HG03097 (cell line): Measurements from ENCODE around the gene CNNM3.

ENCODE experiments used
- ATAC-seq: cut with Tn5 transposase; IDR thresholded peaks from one replicate; pipeline ENCODE4 v1.9.1; 2021; ENCODE audit not compliant: unreplicated experiment, low FRiP score

The CNNM3 gene

GRCh38 chr2:96816836-96817702 lies 1.0 kb downstream of the CNNM3 start:
- peak; percentile 30 for ATAC-seq

DNA sequence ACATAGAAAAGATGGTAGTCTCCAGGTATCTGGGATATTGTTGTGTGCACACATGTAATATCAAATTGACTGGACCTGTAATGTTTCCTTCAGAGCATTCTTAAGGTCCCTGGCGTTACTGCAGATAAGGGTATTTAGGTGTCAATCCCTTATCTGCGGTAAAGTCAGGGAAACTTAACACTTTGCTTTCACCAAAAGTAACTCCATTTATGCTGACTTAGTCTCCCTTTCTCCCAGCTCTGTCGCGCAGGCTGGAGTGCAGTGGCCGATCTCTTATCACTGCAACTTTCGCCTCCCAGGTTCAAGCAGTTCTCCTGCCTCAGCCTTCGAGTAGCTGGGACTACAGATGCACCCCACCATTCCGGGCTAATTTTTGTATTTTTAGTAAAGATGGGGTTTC lies 1.8 kb downstream of the CNNM3 start:
- ATAC-seq = no peak

DNA sequence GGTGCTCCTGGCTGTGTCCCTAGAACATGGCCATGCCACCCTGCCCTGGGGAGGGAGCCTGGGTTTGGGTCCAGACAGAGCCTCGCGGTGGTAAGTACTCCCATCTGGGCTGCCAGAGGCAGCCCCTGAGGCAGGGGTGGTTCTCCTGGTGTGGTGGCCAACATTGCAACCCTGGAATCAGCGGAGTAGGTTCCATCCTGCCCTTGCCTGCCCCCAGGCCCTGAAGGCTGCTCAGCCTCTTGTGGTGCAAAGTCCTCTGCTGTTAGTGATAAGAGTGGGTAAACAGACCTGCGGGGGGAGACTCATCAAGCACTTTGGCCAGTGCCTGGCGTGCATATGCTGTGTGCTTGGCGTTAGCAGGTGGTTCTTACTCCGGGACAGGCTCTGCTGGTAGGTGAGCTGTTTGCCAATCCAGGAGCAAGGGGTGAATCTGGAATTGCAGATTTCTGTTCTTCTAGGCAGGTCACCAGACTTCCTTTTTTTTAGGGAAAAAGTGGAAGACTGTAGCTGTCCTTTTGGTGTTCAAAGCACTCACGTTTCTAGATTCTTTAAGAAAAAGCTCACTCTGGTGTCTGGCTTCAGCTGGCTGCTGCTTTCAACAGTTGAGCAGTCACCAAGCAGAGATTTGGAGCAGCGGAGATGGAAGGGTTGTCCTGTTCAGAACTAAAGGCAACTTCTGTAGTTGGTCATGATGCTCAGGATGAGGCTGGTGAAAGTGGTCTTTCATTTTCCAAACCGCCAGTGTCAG lies 3.2 kb downstream of the CNNM3 start:
- no peak for ATAC-seq

- ATAC-seq = no peak
Observed at GRCh38 chr2:96819876-96820511, 3.9 kb downstream of the CNNM3 start.

GRCh38 chr2:96821113-96821675 lies 5.1 kb downstream of the CNNM3 start:
- ATAC-seq = no peak

DNA sequence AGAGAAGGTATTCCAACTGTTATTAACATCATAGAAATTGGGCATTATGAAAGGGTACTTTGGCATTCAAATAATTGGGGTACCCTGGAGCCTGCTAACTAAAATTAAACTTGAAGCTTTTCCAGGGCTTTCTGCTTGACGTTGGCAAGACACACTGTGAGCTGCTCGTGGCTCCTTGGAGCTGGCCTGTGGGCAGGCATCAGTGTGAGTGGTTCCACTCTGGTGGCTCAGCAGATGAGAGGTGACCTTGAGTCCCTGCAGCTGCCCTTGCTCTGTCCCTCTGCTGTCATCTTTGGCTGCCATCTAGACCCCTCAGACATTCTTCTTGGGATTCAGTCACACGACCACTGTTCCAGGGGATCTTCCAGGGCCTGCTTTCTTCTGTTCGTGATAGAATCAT lies 6.7 kb downstream of the CNNM3 start:
- ATAC-seq = no peak

DNA sequence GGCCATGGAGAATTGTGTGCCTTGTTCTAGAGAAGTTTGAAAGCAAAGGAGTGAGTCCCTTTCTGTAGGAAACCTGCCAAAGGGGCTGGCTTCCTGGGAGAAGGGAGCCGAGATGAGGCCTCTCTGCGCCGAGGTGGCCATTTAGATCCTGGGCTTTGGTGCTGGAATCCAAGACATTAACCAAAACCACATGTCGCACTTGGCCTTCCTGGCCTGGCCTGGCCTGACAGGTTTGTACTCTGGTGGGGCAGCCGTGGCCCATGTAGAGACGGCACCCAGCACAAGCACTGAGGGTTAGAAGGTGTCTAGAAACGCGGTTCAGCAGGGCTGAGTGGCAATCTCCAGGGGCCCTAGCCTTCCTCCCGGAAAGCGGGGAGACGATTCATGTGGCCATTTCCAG lies 7.1 kb downstream of the CNNM3 start:
- ATAC-seq = no peak

DNA sequence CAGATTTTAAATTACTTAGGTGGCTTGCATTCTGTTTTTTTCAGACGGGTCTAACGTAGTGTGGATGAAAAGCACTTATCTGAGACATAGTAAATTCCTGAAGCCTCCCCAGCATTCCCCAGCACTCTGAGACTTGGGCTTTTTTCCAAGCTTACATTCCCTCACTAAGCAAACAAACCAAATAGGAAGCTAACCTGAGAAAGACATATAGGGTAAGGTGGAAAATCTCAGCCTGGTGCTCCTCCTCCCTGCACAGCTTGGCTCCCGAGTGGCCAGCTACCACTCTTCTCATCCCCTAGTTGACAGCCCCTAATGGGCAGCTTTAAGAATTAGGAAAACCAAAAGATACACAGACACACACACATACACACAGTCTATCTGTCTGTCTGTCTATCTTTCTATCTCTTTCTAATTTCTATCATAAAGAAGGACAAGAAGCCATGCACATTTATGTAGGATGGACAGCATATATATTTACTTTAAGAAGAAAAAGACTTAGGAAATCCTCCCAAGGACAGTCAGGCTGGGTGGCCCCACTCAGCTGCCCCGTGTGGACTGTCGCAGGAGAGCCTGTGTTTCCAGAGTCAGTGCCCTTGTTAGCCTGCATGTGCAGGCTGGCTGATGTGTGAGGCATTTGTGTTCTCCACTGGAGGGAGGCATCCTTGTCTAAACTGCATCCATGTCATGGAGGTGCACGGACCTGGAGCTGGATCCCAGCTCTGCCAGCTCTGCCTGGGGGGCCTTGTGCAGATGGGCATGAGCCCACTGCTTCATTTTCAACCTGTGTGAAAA lies 8.2 kb downstream of the CNNM3 start:
- ATAC-seq = no peak

DNA sequence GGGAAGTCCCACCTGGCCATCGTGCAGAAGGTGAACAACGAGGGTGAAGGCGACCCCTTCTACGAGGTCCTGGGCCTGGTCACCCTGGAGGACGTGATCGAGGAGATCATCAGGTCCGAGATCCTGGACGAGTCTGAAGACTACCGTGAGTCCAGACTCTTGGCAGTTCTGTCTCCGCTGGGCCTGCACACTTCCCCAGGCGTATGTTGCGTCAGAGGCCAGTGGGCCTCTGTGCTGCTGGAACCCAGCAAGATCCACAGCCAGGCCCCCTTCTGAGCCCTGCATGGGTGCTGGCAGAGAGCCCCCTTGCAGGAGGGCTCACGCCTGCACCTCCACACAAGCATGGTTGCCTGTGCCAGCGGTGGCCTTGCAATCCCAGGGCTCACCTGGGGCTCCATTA lies 9.0 kb downstream of the CNNM3 start:
- no peak for ATAC-seq

GRCh38 chr2:96826546-96827278 lies 10.6 kb downstream of the CNNM3 start:
- ATAC-seq = no peak

GRCh38 chr2:96828436-96828835 lies 12.4 kb downstream of the CNNM3 start:
- ATAC-seq = no peak

DNA sequence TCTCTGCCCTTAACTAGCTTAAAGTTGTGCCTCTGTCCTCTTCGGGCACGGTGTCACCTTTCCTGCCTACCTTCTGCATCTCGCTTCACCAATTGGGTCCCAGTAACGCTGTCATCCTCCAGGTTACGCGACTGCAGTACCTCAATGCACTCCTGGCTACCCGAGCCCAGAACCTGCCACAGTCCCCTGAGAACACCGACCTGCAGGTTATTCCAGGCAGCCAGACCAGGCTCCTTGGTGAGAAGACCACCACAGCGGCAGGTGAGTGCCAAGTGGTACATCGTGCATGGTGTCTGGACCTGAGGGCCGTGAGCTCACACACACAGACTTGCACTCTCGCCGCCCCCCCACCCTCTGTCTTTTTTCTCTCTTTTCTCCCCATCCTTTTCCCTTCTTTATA lies 12.8 kb downstream of the CNNM3 start:
- ATAC-seq = no peak

- no peak for ATAC-seq
Observed at GRCh38 chr2:96830044-96830562, 14.0 kb downstream of the CNNM3 start.

DNA sequence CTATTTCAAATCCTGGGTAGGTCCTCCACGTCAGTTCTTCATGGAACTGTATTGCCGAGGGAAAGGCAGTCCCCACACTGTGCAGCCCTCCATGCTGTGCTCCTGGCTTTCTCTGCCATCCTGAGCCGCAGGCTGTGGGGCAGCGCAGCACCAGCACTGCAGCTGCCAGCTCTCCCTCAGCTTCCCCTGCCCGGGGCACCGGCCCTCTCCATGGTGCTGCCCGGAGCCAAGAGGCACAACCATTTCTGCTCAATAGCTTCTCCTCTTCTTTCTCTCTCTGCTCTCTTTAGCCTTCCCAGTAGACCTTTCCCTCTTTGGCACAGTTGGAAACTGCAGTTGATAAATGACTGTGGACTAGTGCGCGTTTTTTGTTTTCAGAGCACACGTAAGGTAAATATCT lies 15.6 kb downstream of the CNNM3 start:
- no peak for ATAC-seq

DNA sequence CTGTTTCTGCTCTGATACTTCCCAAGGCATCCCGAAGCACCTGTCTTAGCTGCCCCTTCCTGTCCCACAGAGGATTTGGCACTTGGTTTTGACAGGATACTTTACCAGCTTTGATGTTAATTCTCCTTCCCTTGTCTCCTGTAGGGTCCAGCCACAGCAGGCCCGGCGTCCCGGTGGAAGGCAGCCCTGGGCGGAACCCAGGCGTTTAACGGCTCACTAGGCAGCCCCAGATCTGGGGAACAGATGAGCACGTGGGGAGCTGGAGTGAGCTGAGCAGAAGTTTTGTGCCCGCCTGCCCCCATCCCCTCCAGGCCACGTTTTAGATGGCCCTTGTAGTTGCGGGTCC lies 16.3 kb downstream of the CNNM3 start:
- no peak for ATAC-seq

GRCh38 chr2:96832754-96833507 lies 16.9 kb downstream of the CNNM3 start:
- ATAC-seq = no peak

GRCh38 chr2:96835830-96836229 lies 19.8 kb downstream of the CNNM3 start:
- no peak for ATAC-seq

GRCh38 chr2:96837575-96837974 lies 21.5 kb downstream of the CNNM3 start:
- no peak for ATAC-seq
